Astrocyte (in vitro differentiated cells and primary cell): ENCODE measurements around the gene LRRFIP1.

Source experiments
- CTCF ChIP-seq: IDR thresholded peaks from 2 replicates; pipeline ENCODE4 v1.5.1; 2011; ENCODE audit warnings: low read depth, mild to moderate bottlenecking, inconsistent platforms, low read length, moderate library complexity; ENCODE audit not compliant: insufficient read depth
- EZH2 ChIP-seq: IDR thresholded peaks from 2 replicates; pipeline ENCODE4 v1.6.1; 2012; ENCODE audit warnings: mild to moderate bottlenecking, low read length, inconsistent platforms; ENCODE audit not compliant: insufficient read depth

- no peak for TF ChIP-seq CTCF
- no peak for TF ChIP-seq EZH2
Observed at GRCh38 chr2:237691908-237692600, 64.7 kb downstream of the LRRFIP1 start.
